HG03342 (cell line): ENCODE measurements around the gene C5orf46.
"Not testable (repeated sequence)": the region's sequence is repeated elsewhere in the genome, so short reads cannot be mapped to it uniquely, and the experiment has no call there.

Experiments used
- ATAC-seq: cut with Tn5 transposase; IDR thresholded peaks from one replicate; pipeline ENCODE4 v1.9.1; 2021; ENCODE audit warnings: mild to moderate bottlenecking, moderate library complexity; ENCODE audit not compliant: unreplicated experiment

Gene C5orf46

GRCh38 chr5:147906326-147907095 is at the start of gene C5orf46:
TSS of gene C5orf46 (minus strand) at chr5:147906538. CDS start at chr5:147906501, 37 bp downstream.
- no peak for ATAC-seq

GRCh38 chr5:147954971-147955370 is 48.6 kb upstream of the C5orf46 start:
- ATAC-seq = no peak

GRCh38 chr5:147949711-147950573 is 43.6 kb upstream of the C5orf46 start:
- peak; percentile 80 for ATAC-seq

- not testable (repeated sequence) for ATAC-seq
Observed at GRCh38 chr5:147946658-147947274, 40.4 kb upstream of the C5orf46 start.

- no peak for ATAC-seq
Observed at GRCh38 chr5:147939431-147940114, 33.2 kb upstream of the C5orf46 start.

GRCh38 chr5:147935032-147935431 is 28.7 kb upstream of the C5orf46 start:
- no peak for ATAC-seq

- peak; percentile 92 for ATAC-seq
Observed at GRCh38 chr5:147930769-147931168, 24.4 kb upstream of the C5orf46 start.

- no peak for ATAC-seq
Observed at GRCh38 chr5:147927901-147928300, 21.6 kb upstream of the C5orf46 start.

GRCh38 chr5:147925020-147925419 is 18.7 kb upstream of the C5orf46 start:
- no peak for ATAC-seq

- ATAC-seq = no peak
Observed at GRCh38 chr5:147921136-147921535, 14.8 kb upstream of the C5orf46 start.

- ATAC-seq = no peak
Observed at GRCh38 chr5:147920420-147921030, 14.2 kb upstream of the C5orf46 start.

GRCh38 chr5:147918899-147919298 is 12.6 kb upstream of the C5orf46 start:
- ATAC-seq = no peak

- no peak for ATAC-seq
Observed at GRCh38 chr5:147918101-147918685, 11.9 kb upstream of the C5orf46 start.

GRCh38 chr5:147913786-147914185 is 7.4 kb upstream of the C5orf46 start:
- ATAC-seq = no peak

- ATAC-seq = no peak
Observed at GRCh38 chr5:147912011-147912410, 5.7 kb upstream of the C5orf46 start.

- no peak for ATAC-seq
Observed at GRCh38 chr5:147911427-147911826, 5.1 kb upstream of the C5orf46 start.

GRCh38 chr5:147904110-147904509 is 2.2 kb downstream of the C5orf46 start:
- no peak for ATAC-seq

- no peak for ATAC-seq
Observed at GRCh38 chr5:147902609-147903115, 3.7 kb downstream of the C5orf46 start.

GRCh38 chr5:147901599-147902039 is 4.7 kb downstream of the C5orf46 start:
- no peak for ATAC-seq

- no peak for ATAC-seq
Observed at GRCh38 chr5:147898875-147899401, 7.4 kb downstream of the C5orf46 start.
